Left kidney (tissue), 2 donors: ENCODE data around the gene PPP2R2C. TPM values are rescaled to one million over a fixed set of nuclear protein-coding genes. Genes with fewer than 3 reads are reported as not detected.

Source experiments
- DNase-seq: peaks from one replicate; pipeline ENCODE4 v3.0.0-alpha.2; 2013
- polyA plus RNA-seq: library from polyadenylated mRNA; unstranded; fragments of 120-200 nt; gene quantifications from one replicate; pipeline ENCODE4 v1.2.1, GENCODE V29; 2013; ENCODE audit not compliant: insufficient read length

PPP2R2C gene
- polyA plus RNA-seq, 1 donor = 0.40 TPM

GRCh38 chr4:6448476-6449170, 23.8 kb downstream of the PPP2R2C start:
- DNase-seq = no peak

- DNase-seq = no peak
Observed at GRCh38 chr4:6447672-6448171, 24.7 kb downstream of the PPP2R2C start.

GRCh38 chr4:6446538-6447451, 25.6 kb downstream of the PPP2R2C start:
- peak; percentile 25 for DNase-seq

GRCh38 chr4:6446130-6446482, 26.3 kb downstream of the PPP2R2C start:
- no peak for DNase-seq

GRCh38 chr4:6445403-6446129, 26.8 kb downstream of the PPP2R2C start:
- no peak for DNase-seq

GRCh38 chr4:6444582-6444981, 27.8 kb downstream of the PPP2R2C start:
- no peak for DNase-seq

- no peak for DNase-seq
Observed at GRCh38 chr4:6443035-6444023, 29.1 kb downstream of the PPP2R2C start.

- no peak for DNase-seq
Observed at GRCh38 chr4:6442555-6442954, 29.9 kb downstream of the PPP2R2C start.

- no peak for DNase-seq
Observed at GRCh38 chr4:6441758-6442157, 30.7 kb downstream of the PPP2R2C start.

GRCh38 chr4:6441202-6441582, 31.2 kb downstream of the PPP2R2C start:
- no peak for DNase-seq

GRCh38 chr4:6440506-6441201, 31.8 kb downstream of the PPP2R2C start:
- DNase-seq = no peak

GRCh38 chr4:6439120-6439762, 33.2 kb downstream of the PPP2R2C start:
- DNase-seq = no peak

GRCh38 chr4:6437826-6438238, 34.6 kb downstream of the PPP2R2C start:
- DNase-seq = no peak

- no peak for DNase-seq
Observed at GRCh38 chr4:6435010-6435409, 37.4 kb downstream of the PPP2R2C start.

- DNase-seq = no peak
Observed at GRCh38 chr4:6430927-6431326, 41.5 kb downstream of the PPP2R2C start.

GRCh38 chr4:6427439-6428090, 44.8 kb downstream of the PPP2R2C start:
- DNase-seq = no peak

- no peak for DNase-seq
Observed at GRCh38 chr4:6426571-6427438, 45.6 kb downstream of the PPP2R2C start.

GRCh38 chr4:6425911-6426310, 46.5 kb downstream of the PPP2R2C start:
- DNase-seq = no peak

GRCh38 chr4:6425336-6425735, 47.1 kb downstream of the PPP2R2C start:
- no peak for DNase-seq
